NOMO-1 treated with dmso at 0.1 percent for 144 hours (cell line): ENCODE data around the gene MTMR12.

Experiments
- DNase-seq: peaks from one replicate; lab custom pipeline; 2025; ENCODE audit not compliant: unreplicated experiment; lab: John Stamatoyannopoulos, UW

MTMR12 gene

DNA sequence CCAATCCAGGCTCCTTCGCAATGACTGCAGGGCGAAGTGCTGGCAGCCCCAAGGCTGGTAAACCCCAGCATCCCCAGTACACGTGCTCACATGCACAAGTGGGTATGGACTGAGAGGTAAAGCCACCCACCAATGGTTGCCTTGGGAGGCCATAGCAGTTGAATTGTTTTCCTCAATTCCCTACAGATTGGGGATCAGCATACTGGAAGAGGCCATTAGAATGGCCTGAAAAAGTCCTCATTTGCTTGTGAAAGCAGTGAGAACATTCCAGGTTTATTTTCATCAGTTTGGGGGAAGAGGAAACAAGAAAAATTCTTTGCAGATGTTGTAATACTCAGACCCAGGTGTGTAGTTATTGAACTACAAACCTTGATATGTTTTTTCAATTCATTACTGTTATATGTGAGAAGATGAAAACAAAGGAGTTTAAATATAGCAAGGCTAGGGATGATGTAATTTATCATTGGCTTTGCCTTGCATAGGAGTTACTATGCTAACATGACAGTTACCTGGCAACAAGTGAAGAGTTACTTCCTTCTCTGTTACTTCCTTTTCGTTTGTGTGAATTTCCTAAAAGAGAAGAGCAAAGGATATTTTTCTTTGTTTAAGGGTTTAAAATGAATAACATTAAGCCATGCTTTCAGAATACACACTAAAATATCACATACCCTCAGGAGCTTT, 36.4 kb downstream of the MTMR12 start:
- DNase-seq: peak; percentile 79

DNA sequence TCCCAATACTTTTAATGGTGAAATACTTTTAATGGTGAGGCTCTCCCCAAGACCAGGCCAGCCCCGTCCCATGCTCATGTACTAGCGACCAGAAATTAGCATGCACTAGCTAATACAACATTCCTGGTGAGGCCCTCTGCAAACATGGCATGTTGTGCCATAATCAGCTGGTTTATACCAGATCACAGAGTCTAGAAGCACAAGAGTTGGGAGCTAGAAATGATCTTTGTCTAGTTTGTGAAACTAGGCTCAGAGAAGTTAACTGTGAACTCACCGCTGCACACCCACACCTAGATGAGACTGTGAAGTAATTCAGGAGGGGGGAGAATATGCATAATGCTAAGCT, 37.4 kb downstream of the MTMR12 start:
- DNase-seq: no peak

DNA sequence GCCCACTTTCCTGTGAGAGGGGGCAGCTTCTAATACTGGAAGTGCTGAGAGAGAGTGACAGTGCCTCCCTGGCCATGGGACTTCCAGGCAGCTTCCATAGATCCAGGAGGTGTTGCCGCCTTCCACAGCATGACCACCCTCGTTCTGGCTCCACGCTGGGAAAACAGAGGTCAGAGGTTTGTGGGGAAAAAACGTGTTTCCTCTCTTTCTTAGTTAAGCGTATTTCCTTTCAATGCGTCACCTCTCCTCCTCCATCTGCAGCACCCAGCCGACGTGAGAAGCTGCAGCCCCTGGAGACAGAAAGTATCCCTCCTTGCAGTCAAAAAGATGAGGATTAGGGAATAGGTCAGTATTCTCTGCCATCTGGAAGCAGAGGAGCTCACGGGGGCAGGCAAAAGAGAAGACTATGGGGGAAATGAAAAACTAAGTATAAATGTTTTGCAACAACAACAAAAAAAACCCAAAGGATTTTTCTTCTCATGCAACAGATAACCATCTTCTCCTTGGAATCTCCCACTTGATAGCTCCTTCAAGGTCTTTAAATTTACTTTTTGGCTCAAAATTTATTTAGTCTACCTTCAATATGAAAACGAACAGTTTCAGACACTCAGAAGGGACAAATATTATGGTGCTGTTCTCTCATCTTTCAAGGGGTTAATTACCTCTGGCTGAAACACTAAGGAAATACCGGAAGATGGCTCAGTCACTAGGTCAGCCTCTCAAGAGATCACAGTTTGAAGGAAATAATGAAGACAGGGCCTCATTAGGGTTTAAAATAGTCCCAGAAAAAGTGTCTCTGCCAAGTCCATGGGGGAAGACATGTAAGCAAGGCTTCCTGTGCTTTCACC, 38.0 kb downstream of the MTMR12 start:
- DNase-seq: peak; percentile 79

DNA sequence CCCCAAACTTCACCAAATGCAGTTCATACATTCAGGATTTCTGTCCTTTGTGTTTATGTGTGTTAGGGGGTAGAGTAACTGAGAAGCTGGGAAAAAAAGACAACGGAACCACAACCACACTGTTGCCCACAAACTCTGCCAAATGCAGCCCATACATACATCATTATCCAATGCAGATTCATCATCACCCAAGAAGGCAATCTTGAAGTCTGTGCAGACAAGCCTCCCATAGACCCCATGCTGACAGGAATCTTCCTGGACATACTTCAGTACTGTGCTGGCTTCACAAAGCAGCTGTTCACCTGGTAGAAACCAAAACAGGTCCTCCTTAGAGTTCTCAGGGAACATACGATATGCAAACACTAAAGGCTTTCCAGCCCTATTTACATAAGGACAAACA, 38.9 kb downstream of the MTMR12 start:
- no peak for DNase-seq

DNA sequence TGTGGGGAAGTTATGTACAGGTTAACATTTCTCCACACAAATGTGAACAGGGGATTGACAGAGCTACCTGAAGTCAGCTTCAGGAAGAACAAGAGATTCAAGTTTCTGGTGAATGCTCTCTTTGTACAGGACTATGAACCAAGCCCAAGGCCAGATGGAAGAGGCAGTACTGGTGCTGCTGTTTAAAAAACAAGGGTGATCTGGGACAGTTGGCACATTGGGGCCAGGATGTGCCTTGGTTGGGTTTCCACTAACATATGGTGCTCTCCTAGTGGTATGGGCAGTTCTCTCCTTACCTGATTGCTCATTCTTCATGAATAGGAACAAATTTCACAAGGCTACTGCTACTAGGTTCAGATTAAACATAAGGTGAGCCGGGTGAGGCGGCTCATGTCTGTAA, 40.0 kb downstream of the MTMR12 start:
- DNase-seq: no peak

DNA sequence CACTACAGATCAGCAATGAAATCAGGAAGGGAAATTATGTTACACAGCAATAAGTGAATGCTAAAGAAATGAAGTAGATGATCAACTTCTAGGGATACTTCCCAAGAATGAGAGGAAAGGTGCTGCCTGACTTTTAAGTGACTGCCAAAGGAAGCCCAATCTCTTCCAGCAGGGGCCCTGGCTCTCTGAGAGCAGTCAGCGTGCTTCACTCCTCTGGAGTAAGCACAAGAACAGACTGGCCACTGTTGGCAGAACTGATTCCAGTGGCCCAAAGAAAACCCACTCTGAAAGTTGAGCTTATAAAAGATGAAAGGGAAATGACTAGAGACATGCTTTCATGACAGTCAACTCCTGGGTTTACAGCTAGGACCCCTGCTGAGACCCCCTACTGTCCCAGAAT, 41.8 kb downstream of the MTMR12 start:
- DNase-seq: no peak

DNA sequence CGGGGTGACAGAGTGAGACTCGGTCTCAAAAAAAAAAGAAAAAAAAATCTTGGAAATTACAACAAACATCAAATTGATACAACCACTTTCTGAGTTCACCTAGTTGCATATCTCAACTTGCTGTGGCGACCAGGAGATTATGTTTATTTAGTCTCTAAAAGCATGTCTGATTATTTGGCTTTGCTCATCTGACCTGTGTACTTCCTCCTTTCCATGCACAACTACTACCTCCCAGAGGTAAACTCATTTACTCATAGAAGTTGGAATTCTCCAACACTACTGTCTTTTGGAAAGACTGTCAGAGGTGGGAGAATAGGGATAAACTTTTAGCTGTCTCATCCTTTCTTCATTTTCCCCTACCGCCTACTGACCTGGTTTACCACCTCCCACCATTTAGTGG, 42.6 kb downstream of the MTMR12 start:
- no peak for DNase-seq

DNA sequence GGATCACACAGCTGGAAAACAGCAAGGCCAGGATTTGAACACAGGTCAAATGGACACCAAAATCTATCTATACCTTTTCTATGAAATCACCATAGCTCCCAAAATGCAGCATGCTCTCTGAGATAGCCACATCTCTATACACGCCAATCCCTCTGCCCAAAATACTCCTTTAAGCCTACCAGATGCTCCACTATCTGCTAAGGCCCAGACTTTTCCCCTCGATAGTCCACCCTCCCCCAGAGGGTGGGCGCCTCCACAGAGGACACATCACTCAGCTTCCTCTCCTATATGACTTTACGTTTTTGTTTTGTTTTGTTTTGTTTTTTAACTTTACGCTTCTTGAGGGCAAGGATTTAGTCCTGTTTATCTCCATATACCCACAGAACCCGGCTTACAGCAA, 46.8 kb downstream of the MTMR12 start:
- no peak for DNase-seq

DNA sequence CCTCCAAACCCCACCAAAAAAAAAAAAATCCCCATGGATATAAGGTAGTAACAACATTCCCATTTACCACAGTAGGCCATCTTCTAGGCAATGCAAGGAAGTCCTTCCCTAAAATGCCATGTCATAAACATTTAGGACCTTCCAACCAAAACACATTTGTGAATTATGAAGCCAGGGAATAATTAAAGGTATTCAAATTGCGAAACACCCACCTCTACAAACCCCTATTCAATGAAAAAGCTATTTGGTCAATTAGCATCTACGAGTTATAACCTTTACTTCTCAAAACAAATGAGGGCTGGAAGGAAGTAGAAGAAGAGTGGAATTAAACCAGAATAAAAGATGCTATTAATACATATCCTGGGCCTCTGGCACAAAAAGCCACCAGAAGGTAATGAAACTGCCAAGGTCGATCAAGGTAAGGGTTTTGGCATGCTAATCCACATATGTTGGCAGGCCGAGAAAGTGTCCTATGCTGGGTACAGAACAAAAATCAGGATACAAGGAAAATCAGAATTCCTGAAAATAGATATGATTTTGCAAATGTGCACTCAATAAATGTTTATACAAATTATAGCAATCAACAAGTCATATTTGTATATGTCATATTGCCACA, 47.7 kb downstream of the MTMR12 start:
- no peak for DNase-seq

DNA sequence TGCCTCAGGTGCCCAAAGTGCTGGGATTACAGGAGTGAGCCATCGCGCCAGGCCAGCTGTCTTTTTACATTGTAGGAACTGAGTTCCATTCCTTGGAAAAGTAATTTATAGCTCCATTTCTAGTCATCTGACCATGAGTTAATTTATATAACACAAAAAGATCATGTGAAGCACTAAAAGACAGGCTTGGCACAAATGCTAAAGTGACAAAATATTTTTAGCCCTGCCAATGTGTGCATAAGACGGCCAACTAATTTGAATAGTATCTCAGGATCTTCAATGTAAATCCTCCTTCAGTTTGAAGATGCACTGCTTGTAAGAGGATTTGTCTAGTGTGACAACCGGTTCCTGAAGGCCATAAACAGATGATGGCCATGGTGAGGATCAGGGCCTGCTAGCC, 49.1 kb downstream of the MTMR12 start:
- no peak for DNase-seq

DNA sequence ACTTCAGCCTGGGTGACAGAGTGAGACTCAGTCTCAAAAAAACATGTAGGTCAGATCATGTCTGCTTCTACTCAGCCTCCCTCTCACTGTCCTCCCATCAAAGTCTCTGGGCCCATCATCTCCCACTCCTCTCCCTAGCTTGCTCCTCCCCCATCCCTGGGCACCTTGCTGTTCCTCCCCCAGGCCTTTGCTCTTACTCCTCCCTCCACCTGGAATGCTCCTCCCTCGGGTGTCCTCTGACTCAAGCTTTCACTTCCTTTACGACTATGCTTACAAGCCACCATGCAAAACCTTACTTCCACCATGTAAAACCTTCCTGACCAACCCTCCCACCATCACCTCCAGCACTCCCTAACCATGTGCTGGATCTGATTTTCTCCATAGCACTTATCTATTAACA, 51.5 kb downstream of the MTMR12 start:
- DNase-seq: peak; percentile 11

DNA sequence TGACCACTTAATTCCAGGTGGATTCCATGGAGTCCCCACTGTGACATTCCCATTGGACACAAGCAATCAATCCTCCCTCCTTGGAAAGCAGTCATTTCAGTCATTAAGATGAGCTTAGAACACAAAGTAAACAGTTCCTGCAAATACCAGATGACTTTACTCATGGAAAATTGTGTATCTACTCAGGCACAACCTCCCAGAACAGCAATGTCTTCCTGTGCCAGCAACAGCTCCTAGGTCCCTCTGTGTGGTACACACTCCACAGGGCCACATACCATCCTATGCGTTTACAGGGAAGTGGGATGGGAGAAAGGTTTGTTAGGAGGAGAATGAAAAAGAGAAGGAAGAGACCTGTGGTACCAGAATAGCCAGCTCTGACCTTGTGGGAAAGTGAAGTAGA, 53.7 kb downstream of the MTMR12 start:
- DNase-seq: no peak

DNA sequence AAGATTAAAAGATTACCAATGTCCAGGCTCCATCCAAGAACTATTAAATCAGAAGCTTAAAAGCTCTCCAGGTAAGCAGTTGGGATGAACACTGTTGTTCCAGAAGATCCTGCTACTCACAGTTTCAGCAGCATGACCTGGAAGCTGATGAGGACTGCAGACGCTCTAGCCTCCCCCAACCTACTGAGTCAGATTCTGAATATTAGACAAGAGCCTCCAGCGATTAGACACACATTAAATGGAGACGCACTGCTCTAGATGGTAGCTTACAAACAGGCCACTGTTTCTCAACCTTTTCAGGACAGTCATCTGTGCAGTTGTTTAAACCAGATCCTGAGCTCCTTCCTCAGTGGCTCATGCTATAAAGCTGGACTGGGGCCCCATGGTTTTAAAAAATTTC, 54.3 kb downstream of the MTMR12 start:
- no peak for DNase-seq

DNA sequence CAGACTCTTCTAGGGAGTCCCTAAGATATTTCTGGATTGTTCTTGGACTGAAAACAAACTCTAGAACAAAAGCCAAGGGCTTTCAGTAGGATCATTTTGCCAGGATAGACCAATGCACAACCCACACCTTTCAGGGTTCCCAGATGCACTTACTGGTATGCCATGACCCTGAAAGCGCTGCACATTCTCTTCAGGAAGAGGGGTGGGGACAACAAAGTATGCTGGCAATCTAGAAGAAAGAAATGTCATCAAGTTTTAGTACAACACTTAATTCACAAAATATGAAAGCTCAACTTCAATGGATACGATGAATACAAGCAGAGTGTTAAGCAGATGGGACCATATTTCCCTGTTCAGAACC, 57.2 kb downstream of the MTMR12 start:
- no peak for DNase-seq

DNA sequence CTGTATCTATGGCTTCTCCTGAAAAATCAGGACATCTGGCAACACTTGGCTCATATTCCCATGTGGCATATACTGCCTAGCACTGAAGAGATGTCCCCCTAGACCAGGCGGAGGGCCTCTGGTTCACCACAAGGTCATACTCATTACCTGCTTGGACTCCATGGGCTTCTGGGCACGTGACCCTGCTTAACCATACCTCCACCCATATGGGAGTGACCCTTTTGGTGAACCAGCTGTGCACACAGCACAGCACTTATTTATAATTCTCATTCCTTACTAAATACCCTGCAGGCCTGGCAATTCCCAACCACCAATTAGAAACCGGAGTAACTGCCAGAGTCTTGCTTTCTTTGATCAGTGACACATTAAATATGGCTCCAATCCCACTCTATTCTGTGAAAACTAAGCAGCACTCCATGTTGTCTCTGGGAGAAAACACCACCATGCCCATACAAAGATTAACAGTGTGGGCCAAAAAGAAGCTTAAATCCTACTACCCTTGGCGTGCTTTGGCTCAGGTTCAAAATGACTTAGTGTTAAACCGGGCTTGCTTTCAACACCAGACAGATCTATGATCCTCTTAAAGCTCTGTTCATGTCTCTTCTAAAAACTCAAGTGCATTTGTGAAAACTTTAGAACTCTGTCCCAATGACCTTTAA, 57.7 kb downstream of the MTMR12 start:
- DNase-seq: no peak

DNA sequence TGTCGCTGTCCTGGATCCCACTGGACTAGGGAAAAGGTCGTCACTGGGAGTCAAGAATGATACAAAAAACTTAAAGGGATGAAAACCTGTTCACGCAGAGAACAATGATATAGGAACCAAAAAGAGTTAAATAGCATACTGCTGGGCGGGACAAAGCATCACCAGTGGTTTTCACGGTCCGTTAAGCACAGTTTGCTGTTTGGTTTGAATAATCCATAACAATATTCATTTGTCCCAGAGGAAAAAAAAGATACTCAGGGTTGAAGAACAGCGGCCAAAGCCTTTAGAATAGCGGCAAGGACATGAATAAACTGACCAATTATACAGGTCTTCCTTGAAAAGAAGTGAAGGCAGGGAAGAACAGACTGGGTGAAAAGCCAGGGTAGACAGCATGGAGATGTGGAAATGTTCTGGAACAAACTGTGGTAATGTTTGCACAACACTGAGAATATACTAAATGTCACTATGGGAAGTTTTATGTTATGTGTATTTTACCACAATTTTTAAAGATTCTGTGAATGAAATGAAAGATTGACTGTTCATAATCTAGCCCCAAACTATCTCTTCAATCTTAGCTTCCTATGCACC, 60.8 kb downstream of the MTMR12 start:
- no peak for DNase-seq

DNA sequence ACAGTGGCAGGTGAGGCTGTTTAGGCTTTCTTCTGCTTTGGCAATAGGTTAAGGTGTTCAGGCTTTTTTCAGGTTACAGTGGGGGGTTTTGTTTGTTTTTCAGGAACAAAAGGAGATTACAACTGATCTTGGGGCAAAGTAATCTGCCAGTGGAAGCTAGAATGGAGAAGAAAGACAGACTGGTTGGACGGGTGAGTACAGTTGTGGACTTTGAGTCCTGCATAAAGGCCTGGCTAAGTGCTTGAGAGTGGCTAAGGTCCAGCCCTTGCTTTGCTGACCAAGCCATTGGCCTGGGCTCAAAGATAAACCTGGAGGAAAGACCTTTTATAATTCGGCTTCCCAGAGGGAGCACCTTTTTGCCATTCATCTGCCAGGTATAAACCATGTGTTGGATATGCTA, 63.1 kb downstream of the MTMR12 start:
- DNase-seq: no peak

DNA sequence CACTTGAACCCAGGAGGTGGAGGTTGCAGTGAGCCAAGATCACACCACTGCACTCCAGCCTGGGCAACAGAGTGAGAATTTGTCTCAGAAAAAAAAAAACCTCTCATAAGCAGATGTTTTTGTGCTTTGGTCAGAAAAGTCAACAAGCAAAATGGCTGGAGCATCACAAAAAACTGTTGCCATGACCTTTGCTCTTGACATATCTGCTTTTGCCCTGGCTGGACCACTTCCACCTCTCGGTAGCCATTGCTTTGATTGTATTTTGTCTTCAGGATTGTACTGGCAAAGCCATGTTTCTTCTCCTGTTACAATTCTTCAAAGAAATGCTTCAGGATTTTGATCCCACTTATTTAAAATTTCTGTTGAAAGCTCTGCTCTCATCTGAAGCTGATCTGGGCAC, 67.0 kb downstream of the MTMR12 start:
- no peak for DNase-seq

DNA sequence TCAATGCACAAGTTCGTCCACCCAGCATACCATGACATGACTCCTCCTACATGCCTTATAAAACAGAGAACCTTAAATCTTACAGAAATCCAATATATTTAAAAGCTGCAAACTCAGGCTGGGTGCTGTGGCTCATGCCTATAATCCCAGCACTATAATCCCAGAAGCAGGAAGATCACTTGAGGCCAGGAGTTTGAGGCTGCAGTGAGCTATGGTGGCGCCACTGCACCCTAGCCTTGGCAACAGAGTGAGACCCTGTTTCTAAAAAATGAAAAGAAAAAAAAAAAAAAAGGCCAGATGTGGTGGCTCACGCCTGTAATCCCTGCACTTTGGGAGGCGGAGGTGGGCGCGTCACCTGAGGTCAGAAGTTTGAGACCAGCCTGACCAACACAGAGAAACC, 68.7 kb downstream of the MTMR12 start:
- no peak for DNase-seq

DNA sequence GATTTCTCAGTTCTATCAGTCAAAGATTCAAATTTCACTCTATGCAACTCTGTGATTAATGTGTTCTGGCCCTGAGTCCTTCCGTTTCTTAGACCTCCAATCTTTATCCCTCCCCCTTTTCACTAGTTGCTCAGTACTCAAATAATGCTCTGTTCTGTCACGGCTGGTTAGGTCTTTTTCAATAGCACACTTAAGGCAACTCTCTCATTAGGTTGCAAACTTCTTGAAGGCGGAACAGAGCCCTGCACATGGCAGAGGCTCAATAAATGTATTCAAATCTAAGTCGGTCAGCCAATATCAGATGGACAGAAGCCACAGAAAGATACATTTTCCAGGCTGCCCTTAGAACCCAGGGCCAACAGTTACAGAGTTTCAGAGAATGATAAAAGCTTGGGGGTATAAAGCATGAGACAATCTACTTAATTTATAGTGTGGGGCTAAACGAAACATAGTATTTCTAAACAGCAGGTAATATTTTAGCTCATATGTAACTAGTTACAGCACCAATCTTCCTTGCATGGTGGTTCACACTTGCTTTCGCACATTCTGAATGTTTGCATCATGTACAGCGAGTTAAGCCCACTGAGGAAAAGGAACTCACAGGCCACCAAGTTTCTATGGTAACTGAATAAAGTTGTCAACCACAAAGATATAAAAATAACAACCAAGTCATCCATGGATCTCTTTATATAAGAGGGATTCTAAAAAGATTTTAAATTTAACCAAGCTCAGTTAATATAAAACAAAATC, 71.5 kb downstream of the MTMR12 start:
- no peak for DNase-seq

DNA sequence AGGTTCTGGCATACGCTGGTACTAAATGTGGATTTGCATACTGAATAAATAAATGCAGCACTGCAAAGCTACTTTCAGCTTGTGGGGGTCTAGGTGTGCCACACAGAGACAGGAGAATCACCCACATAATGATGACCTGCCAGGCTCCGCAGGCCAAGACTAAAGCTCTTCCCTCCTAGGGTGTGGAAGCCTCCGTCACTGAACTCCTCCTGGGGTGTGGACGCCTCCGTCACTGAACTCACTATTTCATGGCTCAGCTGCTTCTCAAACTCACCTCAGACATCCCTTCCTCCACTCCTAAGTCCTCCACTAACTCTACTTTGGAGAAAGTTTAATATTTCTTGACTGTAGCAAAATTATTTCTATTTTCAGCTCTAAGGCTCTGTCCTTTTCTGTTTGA, 73.4 kb downstream of the MTMR12 start:
- no peak for DNase-seq
